Esophagus muscularis mucosa (tissue), 4 donors: ENCODE measurements around the gene CTNNA3.

ENCODE experiments used
- EP300 ChIP-seq: sonication (generic); formaldehyde crosslinking; IDR thresholded peaks from one replicate; pipeline ENCODE4 v1.6.1; 2017; ENCODE audit warnings: antibody characterized with exemption
- POLR2AphosphoS5 ChIP-seq, 2 donors: sonication (generic); formaldehyde crosslinking; IDR thresholded peaks; one replicate each; pipeline ENCODE4 v1.6.1; 2017; ENCODE audit warnings: antibody characterized with exemption in 2 of 2
- TF ChIP-seq, protein P1 (sequence below), 3 experiments: fragments of 200-600 bp in 2 of 3; fragments of 450-650 bp in 1 of 3; sonication (generic) in 2 of 3; IDR thresholded peaks; one replicate each; pipeline ENCODE4 v1.5.1; 2017 to 2019; ENCODE audit warnings: antibody characterized with exemption in 3 of 3, mild to moderate bottlenecking in 2 of 3, moderate library complexity in 1 of 3

DNA sequence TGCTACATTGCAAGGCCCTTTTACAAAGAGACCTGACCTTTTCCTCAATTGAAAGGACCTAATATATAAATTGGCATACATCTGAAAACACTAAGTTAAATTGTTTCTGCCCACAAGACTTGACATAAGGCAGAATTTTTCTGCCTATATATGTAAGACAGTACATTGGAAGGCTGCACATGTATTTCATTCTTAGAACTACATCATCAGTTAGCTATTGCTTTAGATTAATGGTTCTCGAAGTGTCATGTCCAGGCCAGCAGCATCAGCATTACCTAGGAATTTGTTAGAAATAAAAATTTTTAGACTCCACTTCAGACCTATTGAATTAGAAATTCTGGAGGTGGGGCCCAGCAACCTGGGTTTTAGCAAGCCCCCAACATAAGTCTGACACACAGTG, 396.2 kb downstream of the CTNNA3 start:
- TF ChIP-seq EP300: no peak
- TF ChIP-seq POLR2AphosphoS5 (IDR thresholded peaks at IDR 0.05): no peak
- TF ChIP-seq, protein P1, sequence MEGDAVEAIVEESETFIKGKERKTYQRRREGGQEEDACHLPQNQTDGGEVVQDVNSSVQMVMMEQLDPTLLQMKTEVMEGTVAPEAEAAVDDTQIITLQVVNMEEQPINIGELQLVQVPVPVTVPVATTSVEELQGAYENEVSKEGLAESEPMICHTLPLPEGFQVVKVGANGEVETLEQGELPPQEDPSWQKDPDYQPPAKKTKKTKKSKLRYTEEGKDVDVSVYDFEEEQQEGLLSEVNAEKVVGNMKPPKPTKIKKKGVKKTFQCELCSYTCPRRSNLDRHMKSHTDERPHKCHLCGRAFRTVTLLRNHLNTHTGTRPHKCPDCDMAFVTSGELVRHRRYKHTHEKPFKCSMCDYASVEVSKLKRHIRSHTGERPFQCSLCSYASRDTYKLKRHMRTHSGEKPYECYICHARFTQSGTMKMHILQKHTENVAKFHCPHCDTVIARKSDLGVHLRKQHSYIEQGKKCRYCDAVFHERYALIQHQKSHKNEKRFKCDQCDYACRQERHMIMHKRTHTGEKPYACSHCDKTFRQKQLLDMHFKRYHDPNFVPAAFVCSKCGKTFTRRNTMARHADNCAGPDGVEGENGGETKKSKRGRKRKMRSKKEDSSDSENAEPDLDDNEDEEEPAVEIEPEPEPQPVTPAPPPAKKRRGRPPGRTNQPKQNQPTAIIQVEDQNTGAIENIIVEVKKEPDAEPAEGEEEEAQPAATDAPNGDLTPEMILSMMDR (IDR thresholded peaks at IDR 0.05): no peak
